Measurements from ENCODE around the gene STARD8.

Gene STARD8

GRCh38 chrX:68751372-68751771 lies 103.9 kb downstream of the STARD8 start:
- no peak for DNase-seq (ENCODE audit: low read depth in 2 of 2)

GRCh38 chrX:68753218-68753617 lies 105.8 kb downstream of the STARD8 start:
- no peak for DNase-seq (ENCODE audit: low read depth in 2 of 2)

GRCh38 chrX:68754406-68754805 lies 106.9 kb downstream of the STARD8 start:
- DNase-seq (ENCODE audit: low read depth in 2 of 2): no peak

GRCh38 chrX:68755616-68756125 lies 108.2 kb downstream of the STARD8 start:
- DNase-seq (ENCODE audit: low read depth in 2 of 2): no peak

GRCh38 chrX:68757331-68757730 lies 109.9 kb downstream of the STARD8 start:
- no peak for DNase-seq (ENCODE audit: low read depth in 2 of 2)

- no peak for DNase-seq (ENCODE audit: low read depth in 2 of 2)
These were observed 110.3 kb downstream of the STARD8 start for GRCh38 chrX:68757731-68758130.

GRCh38 chrX:68758671-68759070 lies 111.2 kb downstream of the STARD8 start:
- DNase-seq (ENCODE audit: low read depth in 2 of 2): no peak

GRCh38 chrX:68761086-68761485 lies 113.6 kb downstream of the STARD8 start:
- DNase-seq (ENCODE audit: low read depth in 2 of 2): no peak

GRCh38 chrX:68762766-68763165 lies 115.3 kb downstream of the STARD8 start:
- no peak for DNase-seq (ENCODE audit: low read depth in 2 of 2)

- DNase-seq (ENCODE audit: low read depth in 2 of 2): no peak
These were observed 116.0 kb downstream of the STARD8 start for GRCh38 chrX:68763481-68763880.

Measured in stimulated activated CD4-positive, alpha-beta T cell treated with anti-CD3 and anti-CD28 coated beads, Interleukin-1b, Interleukin-23, amount 100 ng/mL, for 1 hour (primary cell).